ENCODE data around the gene ASPG.

Gene ASPG

GRCh38 chr14:104076743-104077142, 8.8 kb upstream of the ASPG start:
- no peak for DNase-seq

GRCh38 chr14:104078031-104078455, 7.5 kb upstream of the ASPG start:
- DNase-seq, result peak; percentile 24 to 81

GRCh38 chr14:104080376-104081260, 4.9 kb upstream of the ASPG start:
- no peak for DNase-seq

DNA sequence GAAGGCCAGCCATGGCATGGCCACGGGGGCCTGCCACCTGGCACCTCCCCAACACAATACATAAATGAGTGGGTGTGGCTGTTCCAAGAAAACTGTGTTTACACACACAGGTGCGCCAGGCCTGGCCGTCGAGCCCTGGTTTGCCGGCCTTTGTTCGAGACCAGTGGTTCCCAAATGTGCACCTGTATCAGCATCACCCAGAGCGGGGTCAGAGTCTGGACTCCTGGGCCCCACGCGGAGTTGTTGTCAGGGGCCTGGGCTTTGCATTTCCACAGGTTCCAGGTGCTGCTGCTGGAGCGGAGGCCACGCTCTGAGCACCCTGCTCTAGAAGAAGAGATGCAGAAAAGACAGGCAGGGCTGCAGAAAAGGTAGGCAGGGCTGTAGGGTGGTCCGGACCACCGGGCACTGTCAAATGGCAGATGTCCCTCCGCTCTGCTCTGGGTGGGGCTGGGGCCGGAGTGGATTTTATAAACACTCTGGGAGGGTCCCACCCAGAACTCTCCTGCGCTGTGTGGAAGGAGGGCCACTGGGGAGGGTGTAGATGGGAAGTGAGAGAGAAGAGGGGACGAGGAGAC, 4.2 kb upstream of the ASPG start:
- DNase-seq, result no peak

DNA sequence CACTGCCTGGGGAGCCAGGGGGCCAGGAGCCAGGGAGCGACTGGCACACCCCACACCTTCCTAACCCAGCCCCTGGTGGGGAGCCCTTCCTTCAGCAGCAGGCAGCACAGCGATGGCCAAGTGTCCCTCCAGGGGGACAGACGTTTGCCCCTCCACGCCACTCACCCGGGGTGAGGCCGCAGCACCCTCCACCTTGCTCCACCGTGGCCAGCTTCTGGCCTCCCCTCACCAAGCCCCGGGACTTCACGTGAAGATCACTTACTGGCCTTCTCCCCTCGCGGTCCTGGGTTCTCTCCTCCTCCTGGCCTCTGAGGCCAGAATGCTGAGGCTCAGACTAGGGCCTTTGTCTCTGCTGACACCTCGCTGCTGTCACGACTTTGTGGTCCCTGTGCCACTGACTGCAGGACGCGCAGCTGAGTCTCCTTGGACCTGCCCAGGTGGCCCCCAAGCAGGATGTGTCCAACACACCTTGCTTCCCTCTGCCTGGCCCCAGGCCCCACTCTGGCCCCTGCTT, 3.5 kb upstream of the ASPG start:
- no peak for DNase-seq

GRCh38 chr14:104082807-104083206, 2.7 kb upstream of the ASPG start:
- DNase-seq, result no peak

- DNase-seq, result no peak
Observed at GRCh38 chr14:104084251-104085002, 1.1 kb upstream of the ASPG start.

DNA sequence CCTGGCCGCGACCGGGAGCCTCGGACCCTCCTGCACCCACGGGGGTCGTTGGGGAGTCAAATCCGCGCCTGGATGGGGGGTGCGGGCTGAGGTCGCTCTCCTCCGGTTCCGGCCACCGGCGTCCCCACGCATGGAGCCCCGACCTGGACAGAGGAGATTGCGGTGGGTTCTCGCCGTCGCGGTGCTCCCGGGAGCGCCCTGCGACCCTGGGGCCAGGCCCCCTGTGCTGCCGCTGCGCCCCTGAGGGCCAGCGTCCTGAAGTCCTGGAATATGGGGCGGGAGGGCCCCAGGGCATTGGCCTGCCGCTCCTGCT, 345 bp downstream of the ASPG start:
- no peak for DNase-seq

GRCh38 chr14:104086210-104086660, 735 bp downstream of the ASPG start:
- no peak for DNase-seq

- no peak for DNase-seq
Observed at GRCh38 chr14:104086661-104087461, 1.4 kb downstream of the ASPG start.

DNA sequence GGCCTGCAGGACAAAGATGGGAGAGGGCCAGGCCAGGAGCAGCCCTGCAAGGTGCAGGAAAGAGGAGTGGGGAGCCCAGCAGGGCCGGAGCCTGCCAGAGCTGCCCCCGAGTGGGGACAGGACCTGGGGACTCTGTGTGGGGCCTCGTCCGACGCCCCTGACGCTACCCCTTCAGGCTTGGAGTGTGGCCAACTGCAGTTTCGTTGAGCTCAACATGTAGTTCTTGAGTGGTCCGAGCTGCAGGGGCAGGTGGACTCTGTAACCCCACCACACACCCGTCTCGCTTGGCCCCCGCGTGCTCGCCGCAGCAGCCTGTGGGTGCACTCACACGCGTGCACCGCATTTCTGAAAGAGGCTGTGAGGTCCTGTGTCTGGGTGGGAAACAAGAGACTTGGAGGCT, 2.0 kb downstream of the ASPG start:
- DNase-seq, result no peak

GRCh38 chr14:104087981-104088850, 2.7 kb downstream of the ASPG start:
- DNase-seq, result no peak

DNA sequence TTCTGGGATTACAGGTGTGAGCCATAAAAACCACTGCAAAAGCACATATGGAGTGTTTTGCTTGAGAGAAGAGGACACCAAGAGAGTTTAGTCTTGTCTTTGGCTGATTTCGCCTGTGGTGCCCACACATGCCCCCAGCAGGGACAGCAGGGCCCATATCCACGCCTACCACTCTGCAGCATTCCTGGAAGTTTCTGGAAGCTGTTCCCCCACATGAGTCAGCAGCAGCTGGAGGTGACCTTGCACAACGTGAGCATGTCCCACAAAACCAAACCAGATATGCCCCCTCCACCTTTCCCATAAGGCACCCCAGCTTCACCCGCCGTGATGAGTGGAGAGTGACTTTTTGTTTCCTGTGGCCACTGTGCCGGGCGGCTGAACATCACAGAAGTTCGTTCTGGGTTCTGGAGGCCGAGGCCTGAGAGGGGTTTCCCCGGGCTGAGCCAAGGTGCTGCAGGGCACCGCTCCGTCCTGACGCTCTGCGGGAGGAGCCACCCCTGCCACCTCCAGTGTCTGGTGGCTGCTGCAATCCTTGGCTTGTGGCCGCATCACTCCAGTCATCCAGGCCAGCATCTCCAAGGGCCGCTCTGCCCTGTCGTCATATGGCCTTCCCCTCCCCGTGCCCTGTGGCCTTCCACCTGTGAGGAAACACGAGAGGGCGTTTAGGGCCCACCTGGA, 4.7 kb downstream of the ASPG start:
- DNase-seq, result no peak

GRCh38 chr14:104091061-104091926, 5.8 kb downstream of the ASPG start:
- DNase-seq, result no peak

DNA sequence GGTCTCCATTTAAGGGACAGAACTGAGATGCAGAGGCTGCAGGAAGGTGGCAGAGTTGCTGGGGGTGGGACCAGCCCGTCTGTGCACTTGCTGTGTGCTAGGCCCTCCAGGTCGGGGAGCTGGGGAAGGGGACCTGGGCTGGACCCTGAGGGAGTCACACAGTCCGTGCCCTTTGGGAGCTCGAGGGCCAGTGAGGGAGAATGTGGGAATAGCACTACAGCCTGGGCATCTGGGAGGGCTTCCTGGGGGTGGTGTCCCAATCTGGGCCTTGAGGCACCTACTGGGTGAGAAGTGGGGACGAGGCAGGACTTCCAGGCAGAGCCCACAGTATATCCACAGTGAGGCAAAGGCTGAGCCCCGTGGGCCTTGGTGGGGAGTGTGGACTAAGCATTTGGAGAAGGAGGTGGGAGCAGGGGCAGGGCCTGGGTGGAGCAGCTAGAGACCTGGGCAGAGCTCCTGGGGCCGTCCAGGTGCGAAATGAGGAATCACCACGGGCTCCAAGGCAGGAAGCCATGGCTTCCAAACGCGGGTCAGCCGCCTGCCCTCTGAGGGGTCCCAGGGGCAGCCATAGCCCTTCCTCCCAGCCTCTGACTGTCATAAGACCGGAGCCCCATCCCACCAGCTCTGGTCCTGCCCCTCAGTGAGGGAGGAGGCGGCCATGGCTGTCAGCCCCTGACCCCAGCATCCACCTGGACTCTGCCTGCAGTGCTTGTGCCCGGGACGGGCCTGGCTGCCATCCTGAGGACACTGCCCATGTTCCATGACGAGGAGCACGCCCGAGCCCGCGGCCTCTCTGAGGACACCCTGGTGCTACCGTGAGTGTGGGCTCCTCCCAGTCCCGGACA, 6.6 kb downstream of the ASPG start:
- no peak for DNase-seq

DNA sequence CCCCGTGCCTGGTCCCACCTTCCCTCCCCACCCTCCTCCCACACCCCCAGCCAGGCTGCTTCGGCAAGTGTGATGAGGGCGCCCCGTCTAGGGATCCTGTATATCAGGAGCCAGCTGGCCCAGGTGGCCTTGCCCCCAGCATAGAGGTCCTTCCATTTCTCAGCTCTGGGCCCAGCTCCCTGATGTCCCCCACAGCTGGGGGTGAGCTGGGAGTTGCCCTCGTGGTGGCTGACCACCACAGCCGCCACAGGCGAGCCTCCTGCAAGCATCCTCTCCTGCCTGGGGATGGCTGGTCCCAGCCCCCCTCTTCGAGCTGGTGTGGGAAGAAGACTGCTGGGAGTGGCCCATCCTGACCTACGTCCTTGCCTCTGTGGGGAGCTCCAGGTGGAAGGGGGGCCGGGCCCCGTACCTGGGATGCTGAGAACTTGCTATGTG, 7.4 kb downstream of the ASPG start:
- no peak for DNase-seq

DNA sequence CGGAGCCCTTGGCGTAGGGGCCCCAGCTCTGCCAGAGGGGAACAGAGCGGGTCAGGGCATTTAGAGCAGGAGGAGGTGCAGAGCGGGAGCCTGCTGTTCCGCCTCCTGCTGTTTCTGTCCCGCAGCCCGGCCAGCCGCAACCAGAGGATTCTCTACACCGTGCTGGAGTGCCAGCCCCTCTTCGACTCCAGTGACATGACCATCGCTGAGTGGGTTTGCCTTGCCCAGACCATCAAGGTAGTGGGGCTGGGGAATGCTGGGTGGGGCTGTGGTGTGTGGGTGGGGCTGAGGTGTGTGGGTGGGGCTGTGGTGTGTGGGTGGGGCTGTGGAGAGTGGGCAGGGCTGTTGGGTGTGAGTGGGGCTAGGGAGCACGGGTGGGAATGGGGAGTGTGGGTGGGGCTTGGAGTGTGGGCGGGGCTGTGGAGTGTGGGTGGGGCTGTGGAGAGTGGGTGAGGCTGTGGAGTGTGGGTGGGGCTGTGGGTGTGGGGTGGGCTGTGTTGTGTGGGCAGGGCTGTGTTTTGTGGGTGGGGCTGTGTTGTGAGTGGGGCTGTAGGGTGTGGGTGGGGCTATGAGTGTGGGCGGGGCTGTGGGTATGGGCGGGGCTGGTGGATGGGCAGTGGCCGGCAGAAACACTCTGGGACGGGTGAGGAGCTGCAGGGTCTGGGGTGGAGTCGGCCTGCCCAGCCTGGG, 8.0 kb downstream of the ASPG start:
- no peak for DNase-seq

DNA sequence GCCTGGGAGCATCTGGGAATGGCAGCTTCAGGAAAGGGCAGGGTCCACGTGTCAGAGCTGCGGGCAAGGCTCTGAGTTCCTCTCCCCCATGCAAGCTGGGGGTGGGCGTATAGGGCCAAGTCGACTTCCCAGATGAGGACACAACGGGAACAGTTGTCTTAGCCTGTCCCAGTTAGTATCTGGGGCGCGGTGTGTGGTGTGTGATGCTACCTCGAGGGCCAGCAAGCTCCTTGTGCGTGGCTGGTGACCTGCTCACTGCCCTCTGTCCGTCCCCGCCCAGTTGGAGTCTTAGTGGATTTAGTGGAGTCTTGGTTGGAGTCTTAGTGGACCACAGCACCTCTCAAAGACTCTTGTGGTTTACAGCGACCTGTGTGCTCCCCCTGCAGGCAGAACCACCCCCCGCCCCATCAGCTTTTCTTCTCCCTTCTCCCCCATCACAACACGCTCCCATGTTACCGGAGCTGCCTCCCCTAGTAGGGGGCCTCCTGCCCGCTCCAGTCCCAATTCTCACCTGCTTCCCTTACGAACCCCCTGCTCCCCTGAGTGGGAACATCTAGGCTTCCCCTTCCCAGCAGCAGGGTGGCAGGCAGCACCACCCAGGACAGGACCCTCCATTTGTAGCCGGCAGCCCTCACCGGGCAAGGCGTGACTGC, 8.7 kb downstream of the ASPG start:
- no peak for DNase-seq

Measured in bone marrow (tissue), 2 donors.